Caco-2 (cell line): ENCODE data around the gene C10orf90. TPM values are rescaled to one million over a fixed set of nuclear protein-coding genes. Genes with fewer than 3 reads are reported as not detected.

Experiments used
- BruUV-seq: library from RNA; stranded (reverse); fragments of 400-500 nt; replicated peaks from 2 replicates; lab custom pipeline; 2021; lab: Mats Ljungman, UMichigan
- CTCF ChIA-PET: fragments of 300-600 bp; sonication (Branson Sonifier 250); formaldehyde crosslinking; loops from one replicate; lab custom pipeline; 2022; ENCODE audit warnings: antibody characterized with exemption; lab: Charles Lee
- POLR2A ChIA-PET: fragments of 300-600 bp; sonication (Branson Sonifier 250); formaldehyde crosslinking; loops from one replicate; lab custom pipeline; 2022; ENCODE audit warnings: antibody characterized with exemption; lab: Charles Lee
- DNase-seq, 2 experiments: peaks; one replicate each; pipeline versions ENCODE4 v3.0.0 to v3.0.0-alpha.2; 2020 to 2022
- H3K27me3 ChIP-seq: replicated peaks from 2 replicates; pipeline ENCODE4 v1.6.0; 2011; ENCODE audit warnings: low read length; ENCODE audit not compliant: control insufficient read depth, insufficient read depth
- H3K36me3 ChIP-seq: 2 replicates; pipeline ENCODE4 v1.5.1; 2011; ENCODE audit warnings: low read length; ENCODE audit not compliant: control insufficient read depth, insufficient read depth
- H3K4me1 ChIP-seq: fragments of 250-450 bp; sonication (Bioruptor Pico); 2 replicates; pipeline ENCODE4 v1.5.1; 2020; ENCODE audit warnings: mild to moderate bottlenecking
- H3K4me3 ChIP-seq: 2 replicates; pipeline ENCODE4 v1.5.1; 2011; ENCODE audit warnings: low read depth, mild to moderate bottlenecking, control low read depth, low read length
- H3K9me3 ChIP-seq: fragments of 250-450 bp; sonication (Bioruptor Pico); 2 replicates; pipeline ENCODE4 v1.5.1; 2020; ENCODE audit warnings: mild to moderate bottlenecking, moderate library complexity
- H3K27ac Mint-ChIP-seq: one replicate; pipeline ENCODE4 v1.8.0; 2022; ENCODE audit warnings: mixed read lengths; ENCODE audit not compliant: unreplicated experiment
- H3K27me3 Mint-ChIP-seq: one replicate; pipeline ENCODE4 v1.8.0; 2022; ENCODE audit warnings: mixed read lengths; ENCODE audit not compliant: insufficient read depth, unreplicated experiment
- H3K36me3 Mint-ChIP-seq: one replicate; pipeline ENCODE4 v1.8.0; 2022; ENCODE audit warnings: mild to moderate bottlenecking, mixed read lengths; ENCODE audit not compliant: insufficient read depth, unreplicated experiment
- H3K4me1 Mint-ChIP-seq: one replicate; pipeline ENCODE4 v1.8.0; 2022; ENCODE audit warnings: low read depth, mixed read lengths; ENCODE audit not compliant: unreplicated experiment
- H3K4me3 Mint-ChIP-seq: one replicate; pipeline ENCODE4 v1.8.0; 2022; ENCODE audit warnings: mild to moderate bottlenecking, moderate library complexity, mixed read lengths; ENCODE audit not compliant: unreplicated experiment
- H3K9me3 Mint-ChIP-seq: one replicate; pipeline ENCODE4 v1.8.0; 2022; ENCODE audit warnings: mixed read lengths; ENCODE audit not compliant: unreplicated experiment
- CTCF ChIP-seq, 2 experiments: fragments of 200-600 bp in 1 of 2; IDR thresholded peaks; 1 replicate in 1 of 2; 2 replicates in 1 of 2; pipeline versions ENCODE4 v1.5.1 to v1.8.0; 2011 to 2022; ENCODE audit warnings: antibody characterized with exemption in 1 of 2, control low read depth in 1 of 2, inconsistent platforms in 1 of 2, low read depth in 1 of 2, low read length in 1 of 2, mild to moderate bottlenecking in 1 of 2, moderate library complexity in 1 of 2; ENCODE audit not compliant: insufficient read depth in 1 of 2, severe bottlenecking in 1 of 2, unreplicated experiment in 1 of 2
- intact Hi-C: fragments of 100-400 bp; cut with micrococcal nuclease; formaldehyde crosslinking; loops from one replicate; pipeline ENCODE4 v1.10.0; 2022; ENCODE audit not compliant: unreplicated experiment
- total RNA-seq: library from RNA; stranded (reverse); gene quantifications from 2 replicates; pipeline ENCODE4 v1.2.3, GENCODE V29; 2022

C10orf90 gene
- total RNA-seq, 1 experiment from 2014 or later: not detected

- H3K9me3 ChIP-seq: no peaks in the 10 kb centered on the region
- POLR2A ChIA-PET: no interaction called here
Observed at GRCh38 chr10:126496771-126497545, 173.5 kb downstream of the C10orf90 start.

GRCh38 chr10:126491476-126491875 lies 179.0 kb downstream of the C10orf90 start:
- Histone ChIP-seq H3K4me3 (no peak overlapping the region), H3K4me1 (no peaks in the 10 kb centered on the region), H3K9me3 (no peaks in the 10 kb centered on the region; the same call in 1 of the 2 replicates), H3K36me3 (no peaks in the 10 kb centered on the region), H3K27me3 (no peaks in the 10 kb centered on the region)
- CTCF ChIA-PET: no interaction called here
- peaks cover 15% of the 10 kb centered on the region for H3K27me3 Mint-ChIP-seq
- TF ChIP-seq CTCF (IDR thresholded peaks at IDR 0.05; ENCODE audit: insufficient read depth in 1 of 2, low read depth in 1 of 2, low read length in 1 of 2, severe bottlenecking in 1 of 2, unreplicated experiment in 1 of 2): no peak
- no peak overlapping the region for H3K27ac Mint-ChIP-seq
- no peak for DNase-seq
- no TSS peak for BruUV-seq
- H3K4me3 Mint-ChIP-seq: no peak overlapping the region
- H3K4me1 Mint-ChIP-seq: no peaks in the 10 kb centered on the region
- POLR2A ChIA-PET: no interaction called here
- intact Hi-C loops: no loop called here
- H3K9me3 Mint-ChIP-seq: peaks cover 12% of the 10 kb centered on the region
- H3K36me3 Mint-ChIP-seq: no peaks in the 10 kb centered on the region

More at GRCh38 chr10:126496771-126497545, 173.5 kb downstream of the C10orf90 start:
- peaks cover 13% of the 10 kb centered on the region for H3K27me3 Mint-ChIP-seq
- no peaks in the 10 kb centered on the region for H3K36me3 ChIP-seq
- no peak overlapping the region for H3K4me3 Mint-ChIP-seq
- H3K4me3 ChIP-seq: no peak overlapping the region
- H3K4me1 ChIP-seq: no peaks in the 10 kb centered on the region
- H3K27ac Mint-ChIP-seq: no peak overlapping the region
- H3K36me3 Mint-ChIP-seq: no peaks in the 10 kb centered on the region
- intact Hi-C loops: no loop called here
- DNase-seq: no peak
- CTCF ChIA-PET: no interaction called here
- no peaks in the 10 kb centered on the region for H3K9me3 Mint-ChIP-seq
- TF ChIP-seq CTCF (IDR thresholded peaks at IDR 0.05; ENCODE audit: insufficient read depth in 1 of 2, low read depth in 1 of 2, low read length in 1 of 2, severe bottlenecking in 1 of 2, unreplicated experiment in 1 of 2): no peak
- H3K4me1 Mint-ChIP-seq: no peaks in the 10 kb centered on the region
- no TSS peak for BruUV-seq
- no peaks in the 10 kb centered on the region for H3K27me3 ChIP-seq

DNA sequence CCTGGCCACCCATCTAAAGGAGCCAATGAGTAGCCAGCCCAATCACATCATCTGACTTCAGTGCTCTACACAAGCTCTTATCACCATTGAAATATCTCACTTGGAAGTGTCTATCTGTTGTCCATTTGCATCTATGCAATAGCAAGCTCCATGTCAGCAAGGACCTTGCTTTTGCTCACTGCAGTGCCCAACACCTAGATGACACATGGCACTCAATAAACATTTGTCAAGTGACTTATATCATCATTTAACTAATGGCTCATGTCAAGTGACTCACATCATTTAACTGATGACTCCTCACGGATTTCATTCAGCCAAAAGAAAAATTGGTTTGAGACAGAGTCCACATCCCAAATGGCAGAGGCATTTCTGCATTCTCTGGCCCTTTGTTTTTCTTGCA lies 189.3 kb downstream of the C10orf90 start:
- no peaks in the 10 kb centered on the region for H3K4me1 Mint-ChIP-seq
- H3K9me3 Mint-ChIP-seq: no peaks in the 10 kb centered on the region
- peaks cover 22% of the 10 kb centered on the region for H3K27me3 Mint-ChIP-seq
- BruUV-seq: no TSS peak
- intact Hi-C loops: no loop called here
- POLR2A ChIA-PET: no interaction called here
- CTCF ChIA-PET: no interaction called here
- DNase-seq: no peak
- Histone ChIP-seq H3K4me3 (no peak overlapping the region), H3K36me3 (no peaks in the 10 kb centered on the region), H3K9me3 (no peaks in the 10 kb centered on the region), H3K4me1 (no peaks in the 10 kb centered on the region), H3K27me3 (no peaks in the 10 kb centered on the region)
- no peak overlapping the region for H3K4me3 Mint-ChIP-seq
- no peak overlapping the region for H3K27ac Mint-ChIP-seq
- TF ChIP-seq CTCF (IDR thresholded peaks at IDR 0.05; ENCODE audit: insufficient read depth in 1 of 2, low read depth in 1 of 2, low read length in 1 of 2, severe bottlenecking in 1 of 2, unreplicated experiment in 1 of 2): no peak
- no peaks in the 10 kb centered on the region for H3K36me3 Mint-ChIP-seq
